Activated T-cell treated with anti-CD3 and anti-CD28 coated beads, Interleukin-2, amount 50 U/mL, for 72 hours (primary cell): Measurements from ENCODE around the gene DDX17. TPM values are rescaled to one million over a fixed set of nuclear protein-coding genes. Genes with fewer than 3 reads are reported as not detected.
"Not testable (repeated sequence)": the region's sequence is repeated elsewhere in the genome, so short reads cannot be mapped to it uniquely, and the experiment has no call there.

Experiments used
- ATAC-seq, 2 donors: fragments of 150-1000 bp; cut with Tn5 transposase; replicated peaks in 1 of 2; 2 replicates each; pipeline ENCODE4 v1.10.0; 2021; ENCODE audit warnings: moderate library complexity in 2 of 2, mild to moderate bottlenecking in 1 of 2
- DNase-seq, 2 donors: peaks; one replicate each; pipeline ENCODE4 v3.0.0; 2021 to 2022; ENCODE audit warnings: mixed read lengths in 1 of 2
- H3K27ac Mint-ChIP-seq: one replicate; pipeline ENCODE4 v1.8.0; 2022; ENCODE audit warnings: mild to moderate bottlenecking, moderate library complexity, mixed read lengths
- H3K27me3 Mint-ChIP-seq: one replicate; pipeline ENCODE4 v1.8.0; 2022; ENCODE audit warnings: low read depth, mixed read lengths
- H3K36me3 Mint-ChIP-seq, 2 donors: one replicate each; pipeline ENCODE4 v1.8.0; 2022; ENCODE audit warnings: mixed read lengths in 2 of 2, mild to moderate bottlenecking in 1 of 2; ENCODE audit not compliant: insufficient read depth in 2 of 2
- H3K4me1 Mint-ChIP-seq: one replicate; pipeline ENCODE4 v1.8.0; 2022; ENCODE audit warnings: low read depth, mixed read lengths
- H3K4me3 Mint-ChIP-seq, 2 donors: one replicate each; pipeline ENCODE4 v1.8.0; 2022; ENCODE audit warnings: mild to moderate bottlenecking in 2 of 2, mixed read lengths in 2 of 2, moderate library complexity in 2 of 2
- H3K9me3 Mint-ChIP-seq, 2 donors: one replicate each; pipeline ENCODE4 v1.8.0; 2022; ENCODE audit warnings: mixed read lengths in 2 of 2
- total RNA-seq, 2 donors: library from RNA; stranded (reverse); gene quantifications; one replicate each; pipeline ENCODE4 v1.2.3, GENCODE V29; 2022

DDX17 gene
- total RNA-seq, 2 donors from 2014 or later, result 374 to 431 TPM

GRCh38 chr22:38487946-38488345 lies 18.2 kb downstream of the DDX17 start:
- Mint-ChIP-seq H3K27me3 (no peaks in the 10 kb centered on the region), H3K4me3 (no peak overlapping the region), H3K9me3 (no peaks in the 10 kb centered on the region), H3K4me1 (peaks cover 75% of the 10 kb centered on the region), H3K36me3 (peaks cover 19 to 60% of the 10 kb centered on the region in 2 donors), H3K27ac (peak overlapping the region; percentile 64)
- peak; percentile 38 to 42 for ATAC-seq
- DNase-seq, result no peak

DNA sequence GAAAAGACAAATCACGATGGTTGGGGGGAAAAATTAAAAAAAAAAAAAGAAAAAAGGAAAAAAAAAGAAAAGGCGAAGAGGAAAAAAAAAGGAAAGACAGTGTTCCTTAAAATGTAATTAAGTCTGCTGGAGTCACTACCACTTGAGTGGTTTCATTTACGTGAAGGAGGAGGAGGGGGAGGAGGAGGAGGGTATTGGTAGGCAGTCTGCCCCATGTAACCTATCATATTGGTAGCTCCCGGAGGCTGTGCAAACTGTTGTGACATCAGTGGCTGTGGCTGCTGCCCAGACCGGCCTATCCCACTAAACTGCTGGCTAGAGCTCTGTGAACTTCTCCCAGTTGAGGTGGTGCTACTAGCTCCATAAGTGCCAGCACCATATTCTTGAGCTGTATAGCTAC lies 20.3 kb downstream of the DDX17 start:
- Mint-ChIP-seq H3K4me1 (peaks cover 65% of the 10 kb centered on the region), H3K4me3 (no peak overlapping the region), H3K9me3 (no peaks in the 10 kb centered on the region), H3K27ac (peak overlapping the region; percentile 87), H3K27me3 (no peaks in the 10 kb centered on the region), H3K36me3 (peaks cover 19 to 64% of the 10 kb centered on the region in 2 donors)
- DNase-seq (no peak), ATAC-seq (peak; percentile 27 to 38)

DNA sequence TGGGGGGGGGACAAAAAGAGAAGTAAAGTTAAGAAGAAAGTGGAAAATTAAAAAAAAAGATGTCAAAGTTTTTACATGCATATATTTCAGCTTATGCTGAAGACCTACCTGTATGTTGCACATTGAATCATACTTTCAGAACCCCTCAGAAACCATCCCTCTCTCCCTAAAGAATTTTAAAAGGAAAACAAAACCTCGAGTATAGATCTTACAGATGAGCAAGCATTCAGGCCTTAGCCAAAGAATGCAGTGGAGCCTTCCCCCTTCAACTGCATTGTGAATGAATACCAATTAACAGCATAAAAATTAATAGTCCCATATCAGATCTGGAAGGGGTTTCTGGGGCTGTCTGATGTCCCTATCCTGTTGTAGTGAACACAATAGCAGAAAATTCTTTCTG lies 21.9 kb downstream of the DDX17 start:
- DNase-seq (no peak), ATAC-seq (no peak)
- no peak overlapping the region for H3K4me3 Mint-ChIP-seq
- H3K36me3 Mint-ChIP-seq, result peaks cover 12 to 50% of the 10 kb centered on the region in 2 donors
- H3K4me1 Mint-ChIP-seq, result peaks cover 50% of the 10 kb centered on the region
- peak overlapping the region; percentile 79 for H3K27ac Mint-ChIP-seq
- no peaks in the 10 kb centered on the region for H3K9me3 Mint-ChIP-seq
- no peaks in the 10 kb centered on the region for H3K27me3 Mint-ChIP-seq

- Mint-ChIP-seq H3K27me3 (no peaks in the 10 kb centered on the region), H3K9me3 (no peaks in the 10 kb centered on the region), H3K4me1 (peaks cover 37% of the 10 kb centered on the region), H3K4me3 (no peak overlapping the region), H3K27ac (no peak overlapping the region), H3K36me3 (peaks cover 6 to 38% of the 10 kb centered on the region in 2 donors)
- ATAC-seq, result no peak
- no peak for DNase-seq
Measured at GRCh38 chr22:38482662-38483308, 23.3 kb downstream of the DDX17 start.

- Mint-ChIP-seq H3K9me3 (no peaks in the 10 kb centered on the region), H3K4me1 (peaks cover 35% of the 10 kb centered on the region), H3K27ac (peak overlapping the region; percentile 1), H3K36me3 (peaks cover 5 to 37% of the 10 kb centered on the region in 2 donors), H3K27me3 (no peaks in the 10 kb centered on the region), H3K4me3 (no peak overlapping the region)
- DNase-seq (no peak), ATAC-seq (no peak)
Measured at GRCh38 chr22:38481871-38482332, 24.2 kb downstream of the DDX17 start.

DNA sequence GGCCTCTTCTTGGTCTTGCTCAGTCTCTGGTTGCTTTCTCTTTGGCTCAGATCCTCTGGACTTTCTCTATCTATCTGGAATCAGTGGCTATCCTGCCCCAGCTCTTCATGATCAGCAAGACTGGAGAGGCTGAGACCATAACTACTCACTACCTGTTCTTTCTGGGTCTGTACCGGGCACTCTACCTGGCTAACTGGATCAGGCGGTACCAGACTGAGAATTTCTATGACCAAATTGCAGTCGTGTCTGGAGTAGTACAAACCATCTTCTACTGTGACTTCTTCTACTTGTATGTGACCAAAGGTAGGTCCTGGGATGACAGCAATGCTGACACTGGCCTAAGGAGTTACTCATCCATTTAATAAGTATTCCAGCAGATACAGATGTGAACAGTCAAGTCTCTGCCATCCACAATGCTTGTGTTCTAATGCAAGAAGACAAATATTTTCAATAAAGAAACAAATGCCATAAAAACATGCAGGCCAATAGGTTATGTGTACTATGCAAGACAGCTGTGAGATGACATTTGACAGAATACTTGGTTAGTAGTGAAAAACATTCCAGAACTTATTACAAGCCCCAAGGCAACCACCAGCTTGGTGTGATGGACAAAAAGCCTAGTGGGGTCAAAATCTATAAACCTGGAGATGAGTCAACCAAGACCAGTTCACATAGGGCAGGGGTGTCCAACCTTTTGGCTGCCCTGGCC lies 24.8 kb downstream of the DDX17 start:
- peak overlapping the region; percentile 1 for H3K27ac Mint-ChIP-seq
- H3K4me3 Mint-ChIP-seq, result no peak overlapping the region
- H3K27me3 Mint-ChIP-seq, result no peaks in the 10 kb centered on the region
- ATAC-seq (no peak), DNase-seq (no peak)
- H3K9me3 Mint-ChIP-seq, result no peaks in the 10 kb centered on the region
- peaks cover 5 to 32% of the 10 kb centered on the region in 2 donors for H3K36me3 Mint-ChIP-seq
- peaks cover 29% of the 10 kb centered on the region for H3K4me1 Mint-ChIP-seq

- no peaks in the 10 kb centered on the region for H3K27me3 Mint-ChIP-seq
- peaks cover 18% of the 10 kb centered on the region for H3K4me1 Mint-ChIP-seq
- no peak for ATAC-seq
- no peak for DNase-seq
- peaks cover 3 to 21% of the 10 kb centered on the region in 2 donors for H3K36me3 Mint-ChIP-seq
- H3K4me3 Mint-ChIP-seq, result no peak overlapping the region
- H3K9me3 Mint-ChIP-seq, result no peaks in the 10 kb centered on the region
- H3K27ac Mint-ChIP-seq, result no peak overlapping the region
Measured at GRCh38 chr22:38479096-38479837, 26.8 kb downstream of the DDX17 start.

GRCh38 chr22:38477585-38477984 lies 28.5 kb downstream of the DDX17 start:
- peaks cover 0 to 8% of the 10 kb centered on the region in 2 donors for H3K36me3 Mint-ChIP-seq
- H3K27ac Mint-ChIP-seq, result peak overlapping the region; percentile 65
- peaks cover 1% of the 10 kb centered on the region for H3K4me1 Mint-ChIP-seq
- H3K4me3 Mint-ChIP-seq, result no peak overlapping the region
- H3K9me3 Mint-ChIP-seq, result no peaks in the 10 kb centered on the region
- no peak for ATAC-seq
- no peaks in the 10 kb centered on the region for H3K27me3 Mint-ChIP-seq
- DNase-seq, result no peak

GRCh38 chr22:38474003-38474607 lies 32.0 kb downstream of the DDX17 start:
- H3K36me3 Mint-ChIP-seq, result no peaks in the 10 kb centered on the region
- H3K27ac Mint-ChIP-seq, result no peak overlapping the region
- no peaks in the 10 kb centered on the region for H3K27me3 Mint-ChIP-seq
- DNase-seq, result no peak
- H3K9me3 Mint-ChIP-seq, result no peaks in the 10 kb centered on the region
- H3K4me3 Mint-ChIP-seq, result no peak overlapping the region
- no peaks in the 10 kb centered on the region for H3K4me1 Mint-ChIP-seq
- ATAC-seq, result peak; percentile 14 to 16

- Mint-ChIP-seq H3K27ac (no peak overlapping the region), H3K36me3 (no peaks in the 10 kb centered on the region), H3K4me1 (peaks cover 4% of the 10 kb centered on the region), H3K27me3 (peaks cover 14% of the 10 kb centered on the region), H3K4me3 (no peak overlapping the region), H3K9me3 (no peaks in the 10 kb centered on the region)
- no peak for DNase-seq
- ATAC-seq, result no peak
Measured at GRCh38 chr22:38471237-38471636, 34.9 kb downstream of the DDX17 start.

GRCh38 chr22:38470179-38470578 lies 35.9 kb downstream of the DDX17 start:
- H3K36me3 Mint-ChIP-seq, ATAC-seq, H3K4me1 Mint-ChIP-seq, H3K27ac Mint-ChIP-seq, H3K4me3 Mint-ChIP-seq, DNase-seq, H3K9me3 Mint-ChIP-seq: not testable (repeated sequence)
- H3K27me3 Mint-ChIP-seq, result peaks cover 24% of the 10 kb centered on the region

DNA sequence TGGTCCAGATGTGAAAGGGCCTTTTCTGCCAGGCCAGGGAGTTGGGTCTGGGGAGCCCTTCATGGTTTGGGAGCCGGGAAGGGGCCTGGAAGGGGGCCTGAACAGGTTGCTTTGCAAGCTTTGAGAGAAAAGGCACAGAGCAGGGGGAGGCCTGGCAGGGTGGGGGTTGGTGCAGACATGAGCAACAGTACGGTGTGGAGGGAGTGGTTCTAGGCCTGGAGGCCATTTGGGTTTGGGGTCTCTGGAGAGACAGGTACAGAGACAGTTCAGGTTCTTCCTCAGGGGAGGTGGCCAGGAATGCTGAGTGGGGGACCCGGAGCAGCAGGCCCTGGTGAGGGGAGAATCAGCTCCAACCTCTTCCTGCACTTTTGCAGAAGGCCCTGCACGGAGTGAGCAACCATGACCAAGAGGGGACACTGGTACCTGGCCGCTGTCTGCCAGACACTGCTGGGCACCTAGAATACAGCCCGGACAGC lies 36.8 kb downstream of the DDX17 start:
- Mint-ChIP-seq H3K4me3 (no peak overlapping the region), H3K27ac (no peak overlapping the region), H3K9me3 (no peaks in the 10 kb centered on the region), H3K36me3 (no peaks in the 10 kb centered on the region), H3K4me1 (peaks cover 4% of the 10 kb centered on the region), H3K27me3 (peaks cover 33% of the 10 kb centered on the region)
- no peak for ATAC-seq
- no peak for DNase-seq
